Prostate gland (tissue), 2 donors: Measurements from ENCODE around the gene KCNH6.

Experiments
- POLR2A ChIP-seq: fragments of 450-650 bp; IDR thresholded peaks from one replicate; pipeline ENCODE4 v1.6.1; 2016; ENCODE audit warnings: antibody characterized with exemption, mild to moderate bottlenecking
- TF ChIP-seq, protein P1 (sequence below), 4 experiments: fragments of 200-600 bp in 2 of 4; fragments of 450-650 bp in 2 of 4; sonication (generic) in 2 of 4; IDR thresholded peaks; 1 replicate in 3 of 4; 2 replicates in 1 of 4; pipeline ENCODE4 v1.5.1; 2016 to 2019; ENCODE audit warnings: antibody characterized with exemption in 4 of 4, mild to moderate bottlenecking in 2 of 4, moderate library complexity in 2 of 4

DNA sequence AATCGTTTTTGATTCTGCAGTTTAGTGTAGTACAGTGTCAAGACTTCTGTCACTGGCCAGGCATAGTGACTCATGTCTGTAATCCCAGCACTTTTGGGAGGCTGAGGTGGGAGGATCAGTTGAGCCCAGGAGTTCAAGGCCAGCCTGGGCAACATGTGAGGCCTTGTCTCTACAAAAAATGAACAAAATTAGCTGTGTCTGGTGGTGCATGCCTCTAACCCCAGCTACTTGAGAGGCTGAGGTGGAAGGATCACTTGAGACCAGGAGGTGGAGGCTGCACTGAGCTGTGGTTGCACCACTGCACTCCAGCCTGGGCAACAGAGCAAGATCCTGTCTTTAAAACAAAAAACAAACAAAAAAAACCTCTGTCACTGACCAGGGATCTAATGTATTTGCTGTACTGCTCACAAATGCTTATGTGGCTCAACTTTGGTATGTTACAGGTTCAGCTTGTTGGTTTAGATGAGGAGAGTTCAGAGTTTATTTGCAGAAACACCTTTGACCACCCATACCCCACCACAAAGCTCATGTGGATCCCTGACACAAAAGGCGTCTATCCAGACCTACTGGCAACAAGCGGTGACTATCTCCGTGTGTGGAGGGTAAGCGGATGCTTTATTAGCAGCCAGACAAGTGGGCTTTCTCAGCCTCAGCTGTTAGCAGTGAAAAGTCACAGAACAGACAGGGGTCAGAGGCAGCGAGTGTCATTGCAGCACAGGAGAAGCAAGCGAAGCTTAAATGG, 55.0 kb downstream of the KCNH6 start:
- TF ChIP-seq POLR2A = no peak
- TF ChIP-seq, protein P1, sequence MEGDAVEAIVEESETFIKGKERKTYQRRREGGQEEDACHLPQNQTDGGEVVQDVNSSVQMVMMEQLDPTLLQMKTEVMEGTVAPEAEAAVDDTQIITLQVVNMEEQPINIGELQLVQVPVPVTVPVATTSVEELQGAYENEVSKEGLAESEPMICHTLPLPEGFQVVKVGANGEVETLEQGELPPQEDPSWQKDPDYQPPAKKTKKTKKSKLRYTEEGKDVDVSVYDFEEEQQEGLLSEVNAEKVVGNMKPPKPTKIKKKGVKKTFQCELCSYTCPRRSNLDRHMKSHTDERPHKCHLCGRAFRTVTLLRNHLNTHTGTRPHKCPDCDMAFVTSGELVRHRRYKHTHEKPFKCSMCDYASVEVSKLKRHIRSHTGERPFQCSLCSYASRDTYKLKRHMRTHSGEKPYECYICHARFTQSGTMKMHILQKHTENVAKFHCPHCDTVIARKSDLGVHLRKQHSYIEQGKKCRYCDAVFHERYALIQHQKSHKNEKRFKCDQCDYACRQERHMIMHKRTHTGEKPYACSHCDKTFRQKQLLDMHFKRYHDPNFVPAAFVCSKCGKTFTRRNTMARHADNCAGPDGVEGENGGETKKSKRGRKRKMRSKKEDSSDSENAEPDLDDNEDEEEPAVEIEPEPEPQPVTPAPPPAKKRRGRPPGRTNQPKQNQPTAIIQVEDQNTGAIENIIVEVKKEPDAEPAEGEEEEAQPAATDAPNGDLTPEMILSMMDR (IDR thresholded peaks at IDR 0.05) = no peak
